Measurements from ENCODE around the gene NINJ2. TPM values are rescaled to one million over a fixed set of nuclear protein-coding genes. Genes with fewer than 3 reads are reported as not detected.
A peak's percentile ranks its signal among the peaks of the same experiment; 100 is the strongest.
"Not testable (repeated sequence)": the region's sequence is repeated elsewhere in the genome, so short reads cannot be mapped to it uniquely, and the experiment has no call there.

Gene NINJ2
- total RNA-seq, 2 donors from 2014 or later = 2.1 to 4.2 TPM

GRCh38 chr12:580813-581212 lies 82.4 kb downstream of the NINJ2 start:
- Histone ChIP-seq H3K9ac (ENCODE audit: low read depth in 2 of 2, low read length in 2 of 2) (no peak overlapping the region), H3K9me3 (no peaks in the 10 kb centered on the region), H3K4me1 (no peaks in the 10 kb centered on the region), H3K4me3 (no peak overlapping the region), H3K27ac (no peak overlapping the region), H3K36me3 (no peaks in the 10 kb centered on the region), H3K27me3 (no peaks in the 10 kb centered on the region)
- TF ChIP-seq CTCF (IDR thresholded peaks at IDR 0.05) = no peak
- intact Hi-C loops (cut with DNase I) = no loop called here
- DNase-seq = no peak

GRCh38 chr12:579420-580110 lies 83.7 kb downstream of the NINJ2 start:
- Histone ChIP-seq H3K9me3 (no peaks in the 10 kb centered on the region), H3K27me3 (no peaks in the 10 kb centered on the region), H3K9ac (ENCODE audit: low read depth in 2 of 2, low read length in 2 of 2) (no peak overlapping the region), H3K36me3 (no peaks in the 10 kb centered on the region), H3K4me1 (no peaks in the 10 kb centered on the region), H3K4me3 (no peak overlapping the region), H3K27ac (no peak overlapping the region)
- TF ChIP-seq CTCF (IDR thresholded peaks at IDR 0.05) = no peak
- DNase-seq = no peak
- intact Hi-C loops (cut with DNase I) = no loop called here

- no peaks in the 10 kb centered on the region for H3K9me3 ChIP-seq
- H3K9ac ChIP-seq (ENCODE audit: low read depth in 2 of 2, low read length in 2 of 2) = no peak overlapping the region
- TF ChIP-seq CTCF (IDR thresholded peaks at IDR 0.05) = no peak
- H3K27ac ChIP-seq = no peak overlapping the region
- intact Hi-C loops (cut with DNase I) = no loop called here
- DNase-seq = no peak
- H3K4me3 ChIP-seq = no peak overlapping the region
- no peaks in the 10 kb centered on the region for H3K36me3 ChIP-seq
- no peaks in the 10 kb centered on the region for H3K4me1 ChIP-seq
- H3K27me3 ChIP-seq = no peaks in the 10 kb centered on the region
Measured at GRCh38 chr12:578748-579419, 84.4 kb downstream of the NINJ2 start.

GRCh38 chr12:577994-578747 lies 85.1 kb downstream of the NINJ2 start:
- H3K9ac ChIP-seq (ENCODE audit: low read depth in 2 of 2, low read length in 2 of 2); H3K4me3 ChIP-seq; H3K9me3 ChIP-seq; H3K4me1 ChIP-seq; DNase-seq; H3K36me3 ChIP-seq; H3K27ac ChIP-seq; H3K27me3 ChIP-seq: not testable (repeated sequence)
- intact Hi-C loops (cut with DNase I) = loop anchor here (2.0 kb wide), 1 partner anchor 237 kb away; no protein-coding TSS in a partner anchor

GRCh38 chr12:576615-577110 lies 86.6 kb downstream of the NINJ2 start:
- H3K4me3 ChIP-seq = no peak overlapping the region
- TF ChIP-seq CTCF (IDR thresholded peaks at IDR 0.05) = no peak
- no peak for DNase-seq
- no peaks in the 10 kb centered on the region for H3K9me3 ChIP-seq
- peaks cover 5% of the 10 kb centered on the region for H3K4me1 ChIP-seq
- peak overlapping the region in 1 of 2 donors; percentile 52 for H3K9ac ChIP-seq (ENCODE audit: low read depth in 2 of 2, low read length in 2 of 2)
- intact Hi-C loops (cut with DNase I) = loop anchor here (2.0 kb wide), 1 partner anchor 238 kb away; no protein-coding TSS in a partner anchor
- no peaks in the 10 kb centered on the region for H3K36me3 ChIP-seq
- no peaks in the 10 kb centered on the region for H3K27me3 ChIP-seq
- no peak overlapping the region for H3K27ac ChIP-seq
